ENCODE data around the gene SYTL4.

SYTL4 gene

GRCh38 chrX:100695991-100696390, 35.9 kb downstream of the SYTL4 start:
- DNase-seq (ENCODE audit: extremely low spot score): no peak
- CTCF ChIA-PET: interaction anchor here (1.3 to 1.5 kb wide), 2 partner anchors 13 to 72 kb away, joined by 3 to 4 read pairs; no protein-coding TSS in a partner anchor
- POLR2A ChIA-PET: no interaction called here
- TF ChIP-seq CTCF (IDR thresholded peaks at IDR 0.05; ENCODE audit: control extremely low read depth, extremely low read depth, low read depth, missing control alignments): no peak

GRCh38 chrX:100695302-100695701, 36.6 kb downstream of the SYTL4 start:
- no peak for TF ChIP-seq CTCF (IDR thresholded peaks at IDR 0.05; ENCODE audit: control extremely low read depth, extremely low read depth, low read depth, missing control alignments)
- ChIA-PET CTCF (no interaction called here), POLR2A (no interaction called here)
- DNase-seq (ENCODE audit: extremely low spot score): no peak

GRCh38 chrX:100687546-100687945, 44.4 kb downstream of the SYTL4 start:
- CTCF ChIA-PET: interaction anchor here (1.2 to 7.0 kb wide), 5 partner anchors 16 to 529 kb away, joined by 3 to 104 read pairs (median 7); no protein-coding TSS in a partner anchor
- POLR2A ChIA-PET: no interaction called here
- no peak for TF ChIP-seq CTCF (IDR thresholded peaks at IDR 0.05; ENCODE audit: control extremely low read depth, extremely low read depth, low read depth, missing control alignments)
- DNase-seq (ENCODE audit: extremely low spot score): peak; percentile 26

- POLR2A ChIA-PET: no interaction called here
- CTCF ChIA-PET: interaction anchor here (1.2 to 7.0 kb wide), 6 partner anchors 16 to 529 kb away, joined by 3 to 104 read pairs (median 10); no protein-coding TSS in a partner anchor
- TF ChIP-seq CTCF (IDR thresholded peaks at IDR 0.05; ENCODE audit: control extremely low read depth, extremely low read depth, low read depth, missing control alignments): no peak
- DNase-seq (ENCODE audit: extremely low spot score): no peak
These were observed 44.8 kb downstream of the SYTL4 start for GRCh38 chrX:100687128-100687527.

GRCh38 chrX:100685997-100686305, 46.0 kb downstream of the SYTL4 start:
- no peak for TF ChIP-seq CTCF (IDR thresholded peaks at IDR 0.05; ENCODE audit: control extremely low read depth, extremely low read depth, low read depth, missing control alignments)
- DNase-seq (ENCODE audit: extremely low spot score): no peak
- POLR2A ChIA-PET: no interaction called here
- CTCF ChIA-PET: interaction anchor here (0.9 to 7.0 kb wide), 7 partner anchors 11 to 85 kb away, joined by 3 to 104 read pairs (median 4); no protein-coding TSS in a partner anchor

- ChIA-PET CTCF (interaction anchor here (0.8 to 7.0 kb wide), 10 partner anchors 11 to 96 kb away, joined by 3 to 104 read pairs (median 4); no protein-coding TSS in a partner anchor), POLR2A (no interaction called here)
- peak; percentile 50 for TF ChIP-seq CTCF (IDR thresholded peaks at IDR 0.05; ENCODE audit: control extremely low read depth, extremely low read depth, low read depth, missing control alignments)
- peak; percentile 58 for DNase-seq (ENCODE audit: extremely low spot score)
These were observed 46.5 kb downstream of the SYTL4 start for GRCh38 chrX:100685284-100685996.

All from GM10248 (cell line).